ENCODE measurements around the gene DEPDC1. TPM values are rescaled to one million over a fixed set of nuclear protein-coding genes. Genes with fewer than 3 reads are reported as not detected.

DEPDC1 gene
- 0.43 and 4.8 TPM in 2 replicates for total RNA-seq

GRCh38 chr1:68496680-68497357, at the start of gene DEPDC1:
TSS of gene DEPDC1 (minus strand) at chr1:68497082. CDS start at chr1:68496999, 83 bp downstream.

GRCh38 chr1:68449901-68450300, 47.0 kb downstream of the DEPDC1 start, which contains the start of gene RPE65:
TSS of gene RPE65 (minus strand) at chr1:68449954. CDS start at chr1:68449905, 49 bp downstream.

Other genes with a start within 250 kb of the DEPDC1 start
- not detected in 2 replicates for gene RPE65, start 47.1 kb downstream of the DEPDC1 start, total RNA-seq